ENCODE measurements around the gene TMF1.

The TMF1 gene

DNA sequence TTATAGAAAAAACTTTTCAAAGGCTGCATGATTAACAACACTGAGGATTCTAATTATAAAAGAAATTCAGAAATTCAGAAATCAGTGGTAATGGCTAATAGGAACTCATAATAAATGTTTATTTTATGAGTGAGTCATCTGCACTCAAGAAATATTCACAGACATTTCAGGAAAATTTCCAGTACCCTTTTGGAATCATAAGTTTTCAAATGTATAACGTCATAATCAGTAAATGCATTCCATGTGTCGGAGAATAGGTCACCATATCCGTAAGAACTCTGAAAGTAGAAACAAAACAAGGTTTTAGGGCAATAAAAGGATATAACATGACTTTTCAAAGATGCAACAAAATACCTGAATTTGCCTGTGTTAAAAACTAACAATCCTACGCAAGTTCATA lies 63.4 kb downstream of the TMF1 start:
- TF ChIP-seq, protein P1, sequence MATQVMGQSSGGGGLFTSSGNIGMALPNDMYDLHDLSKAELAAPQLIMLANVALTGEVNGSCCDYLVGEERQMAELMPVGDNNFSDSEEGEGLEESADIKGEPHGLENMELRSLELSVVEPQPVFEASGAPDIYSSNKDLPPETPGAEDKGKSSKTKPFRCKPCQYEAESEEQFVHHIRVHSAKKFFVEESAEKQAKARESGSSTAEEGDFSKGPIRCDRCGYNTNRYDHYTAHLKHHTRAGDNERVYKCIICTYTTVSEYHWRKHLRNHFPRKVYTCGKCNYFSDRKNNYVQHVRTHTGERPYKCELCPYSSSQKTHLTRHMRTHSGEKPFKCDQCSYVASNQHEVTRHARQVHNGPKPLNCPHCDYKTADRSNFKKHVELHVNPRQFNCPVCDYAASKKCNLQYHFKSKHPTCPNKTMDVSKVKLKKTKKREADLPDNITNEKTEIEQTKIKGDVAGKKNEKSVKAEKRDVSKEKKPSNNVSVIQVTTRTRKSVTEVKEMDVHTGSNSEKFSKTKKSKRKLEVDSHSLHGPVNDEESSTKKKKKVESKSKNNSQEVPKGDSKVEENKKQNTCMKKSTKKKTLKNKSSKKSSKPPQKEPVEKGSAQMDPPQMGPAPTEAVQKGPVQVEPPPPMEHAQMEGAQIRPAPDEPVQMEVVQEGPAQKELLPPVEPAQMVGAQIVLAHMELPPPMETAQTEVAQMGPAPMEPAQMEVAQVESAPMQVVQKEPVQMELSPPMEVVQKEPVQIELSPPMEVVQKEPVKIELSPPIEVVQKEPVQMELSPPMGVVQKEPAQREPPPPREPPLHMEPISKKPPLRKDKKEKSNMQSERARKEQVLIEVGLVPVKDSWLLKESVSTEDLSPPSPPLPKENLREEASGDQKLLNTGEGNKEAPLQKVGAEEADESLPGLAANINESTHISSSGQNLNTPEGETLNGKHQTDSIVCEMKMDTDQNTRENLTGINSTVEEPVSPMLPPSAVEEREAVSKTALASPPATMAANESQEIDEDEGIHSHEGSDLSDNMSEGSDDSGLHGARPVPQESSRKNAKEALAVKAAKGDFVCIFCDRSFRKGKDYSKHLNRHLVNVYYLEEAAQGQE (IDR thresholded peaks at IDR 0.05; ENCODE audit: insufficient read depth in 1 of 2, low read depth in 2 of 2, low read length in 2 of 2), result no peak
- TF ChIP-seq FOXP2 (optimal IDR thresholded peaks at IDR 0.05; ENCODE audit: borderline replicate concordance, extremely low read depth, extremely low read length, insufficient read depth), result no peak
- TF ChIP-seq POLR2AphosphoS5 (IDR thresholded peaks at IDR 0.05; ENCODE audit: low read depth, low read length), result no peak
- TF ChIP-seq TAF1 (IDR thresholded peaks at IDR 0.05; ENCODE audit: borderline replicate concordance, insufficient read depth, low read length), result no peak
- no peak for TF ChIP-seq SIN3A (IDR thresholded peaks at IDR 0.05; ENCODE audit: borderline replicate concordance, insufficient read depth, low read length)

DNA sequence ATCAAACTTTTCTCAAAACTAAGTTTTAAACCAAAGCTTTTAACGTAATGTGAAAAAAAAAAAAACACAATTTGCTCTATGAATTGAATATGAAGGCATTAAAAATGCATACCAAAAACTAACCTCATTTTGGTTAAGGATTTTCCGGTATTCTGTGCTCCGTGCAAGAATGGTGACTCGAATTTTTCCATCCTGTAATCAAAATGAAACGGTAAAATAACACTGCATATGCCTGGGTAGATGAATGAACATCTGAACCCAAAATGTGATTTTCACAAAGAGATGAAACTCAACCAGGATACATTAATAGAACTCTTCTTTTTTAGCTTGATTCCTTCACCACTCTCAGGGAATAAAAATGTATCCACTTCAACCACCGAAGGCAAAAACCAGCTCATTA lies 64.8 kb downstream of the TMF1 start:
- TF ChIP-seq, protein P1 (IDR thresholded peaks at IDR 0.05; ENCODE audit: insufficient read depth in 1 of 2, low read depth in 2 of 2, low read length in 2 of 2), result no peak
- TF ChIP-seq FOXP2 (optimal IDR thresholded peaks at IDR 0.05; ENCODE audit: borderline replicate concordance, extremely low read depth, extremely low read length, insufficient read depth), result no peak
- TF ChIP-seq SIN3A (IDR thresholded peaks at IDR 0.05; ENCODE audit: borderline replicate concordance, insufficient read depth, low read length), result no peak
- no peak for TF ChIP-seq POLR2AphosphoS5 (IDR thresholded peaks at IDR 0.05; ENCODE audit: low read depth, low read length)
- TF ChIP-seq TAF1 (IDR thresholded peaks at IDR 0.05; ENCODE audit: borderline replicate concordance, insufficient read depth, low read length), result no peak

DNA sequence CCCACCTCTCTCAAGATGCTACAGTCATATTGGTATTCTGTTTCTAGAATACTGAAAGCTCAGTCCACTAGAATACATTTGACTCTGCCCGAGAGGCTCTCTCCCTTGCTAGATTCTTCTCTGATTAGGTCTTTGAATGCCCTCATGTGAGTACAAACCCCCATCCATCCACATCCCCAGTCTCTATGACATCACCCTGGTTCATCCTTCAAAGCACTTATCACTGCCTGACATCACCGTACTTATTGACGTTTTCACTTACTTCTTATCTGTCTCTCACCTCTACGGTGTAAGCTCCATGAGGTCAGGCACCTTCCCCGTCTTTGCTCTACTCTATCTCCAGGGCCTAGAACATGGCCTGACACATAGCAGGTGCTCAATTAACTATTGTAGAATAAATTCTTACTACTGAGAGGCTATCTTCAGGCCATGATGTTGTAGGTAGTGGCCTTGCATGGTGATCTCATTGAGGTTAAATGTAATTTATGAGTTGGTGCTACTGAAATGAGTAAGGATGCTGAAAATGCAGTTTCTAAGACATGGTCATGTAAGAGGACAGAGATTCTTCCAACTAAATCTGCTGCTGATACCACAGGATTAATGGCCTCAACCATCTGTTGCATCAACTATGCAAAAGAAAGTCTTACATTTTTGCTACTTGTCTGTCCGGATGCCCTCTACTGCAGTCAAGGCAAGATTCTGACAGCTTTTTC lies 65.5 kb downstream of the TMF1 start:
- TF ChIP-seq POLR2AphosphoS5 (IDR thresholded peaks at IDR 0.05; ENCODE audit: low read depth, low read length) (no peak), FOXP2 (optimal IDR thresholded peaks at IDR 0.05; ENCODE audit: borderline replicate concordance, extremely low read depth, extremely low read length, insufficient read depth) (no peak), TAF1 (IDR thresholded peaks at IDR 0.05; ENCODE audit: borderline replicate concordance, insufficient read depth, low read length) (no peak), SIN3A (IDR thresholded peaks at IDR 0.05; ENCODE audit: borderline replicate concordance, insufficient read depth, low read length) (no peak)
- TF ChIP-seq, protein P1 (IDR thresholded peaks at IDR 0.05; ENCODE audit: insufficient read depth in 1 of 2, low read depth in 2 of 2, low read length in 2 of 2), result no peak

DNA sequence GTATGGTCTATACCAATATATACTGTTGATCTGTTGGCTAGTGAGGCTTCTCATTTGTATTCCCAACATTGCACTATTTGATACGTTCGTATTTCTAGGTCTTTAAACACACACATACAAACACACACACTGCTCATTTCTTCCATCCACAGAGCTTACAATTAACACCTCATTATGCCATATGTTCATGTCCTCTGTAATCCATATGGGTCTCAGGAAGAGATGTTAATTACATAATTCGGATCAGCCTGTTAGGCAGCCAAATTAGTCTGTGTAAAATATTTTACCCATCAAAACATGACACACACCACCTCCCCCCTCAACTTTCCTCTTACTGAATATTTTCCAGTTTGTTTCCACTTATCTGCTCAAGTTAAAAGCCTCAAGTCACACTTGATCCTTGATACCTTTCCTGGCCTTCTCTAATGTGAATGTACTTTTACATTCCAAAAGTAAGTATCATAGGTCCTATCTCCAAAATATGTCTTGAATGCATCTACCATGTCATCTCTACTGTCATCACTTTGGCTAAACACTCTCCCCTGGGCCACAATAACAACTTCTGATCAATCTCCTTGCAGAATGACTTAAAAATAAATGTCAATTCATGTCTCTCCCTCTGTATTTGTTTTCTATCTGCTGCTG lies 66.9 kb downstream of the TMF1 start:
- TF ChIP-seq FOXP2 (optimal IDR thresholded peaks at IDR 0.05; ENCODE audit: borderline replicate concordance, extremely low read depth, extremely low read length, insufficient read depth) (no peak), SIN3A (IDR thresholded peaks at IDR 0.05; ENCODE audit: borderline replicate concordance, insufficient read depth, low read length) (no peak), TAF1 (IDR thresholded peaks at IDR 0.05; ENCODE audit: borderline replicate concordance, insufficient read depth, low read length) (no peak), POLR2AphosphoS5 (IDR thresholded peaks at IDR 0.05; ENCODE audit: low read depth, low read length) (no peak)
- TF ChIP-seq, protein P1 (IDR thresholded peaks at IDR 0.05; ENCODE audit: insufficient read depth in 1 of 2, low read depth in 2 of 2, low read length in 2 of 2), result no peak
